ENCODE results near the gene TCAP.

DNA sequence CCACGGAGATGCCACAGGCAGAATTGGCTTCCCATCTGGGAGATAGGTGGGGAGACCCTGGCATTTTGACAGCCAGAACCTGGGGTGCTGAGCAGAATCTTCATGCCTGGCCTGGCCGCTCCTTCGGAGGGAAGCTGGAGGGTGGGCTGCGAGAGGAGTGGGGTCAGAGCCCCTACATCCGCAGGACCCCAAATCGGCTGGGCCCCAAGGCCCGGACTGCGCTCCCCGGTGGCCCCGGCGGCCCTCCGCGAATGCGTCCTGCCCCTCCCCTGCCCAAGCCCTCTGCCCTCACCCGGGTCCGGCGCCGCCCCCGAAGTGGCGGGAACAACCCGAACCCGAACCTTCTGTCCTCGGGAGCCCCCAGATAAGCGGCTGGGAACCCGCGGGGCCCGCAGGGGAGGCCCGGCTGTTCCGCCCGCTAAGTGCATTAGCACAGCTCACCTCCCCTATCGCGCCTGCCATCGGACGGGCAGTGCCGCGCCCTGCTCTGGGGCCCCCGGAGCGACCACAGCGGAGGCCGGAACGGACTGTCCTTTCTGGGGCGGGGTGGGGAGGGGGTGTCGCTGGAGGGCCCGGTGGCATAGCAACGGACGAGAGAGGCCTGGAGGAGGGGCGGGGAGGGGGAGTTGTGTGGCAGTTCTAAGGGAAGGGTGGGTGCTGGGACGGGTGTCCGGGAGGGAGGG, 2.3 kb downstream of the TCAP start:
- TF ChIP-seq EZH2 (IDR thresholded peaks at IDR 0.05; ENCODE audit: borderline replicate concordance, low read length) (no peak), CTCF (conservative IDR thresholded peaks at IDR 0.05 in 1 of 2, IDR thresholded peaks at IDR 0.05 in 1 of 2; ENCODE audit: extremely low read depth in 1 of 2, insufficient read depth in 1 of 2, low read depth in 1 of 2, low read length in 2 of 2) (no peak)

Data from mammary epithelial cell (primary cell).